Parathyroid adenoma (tissue), 2 donors: ENCODE measurements around the gene STK11.

ENCODE experiments used
- H2AFZ ChIP-seq: fragments of 300-600 bp; sonication (generic); one replicate; pipeline ENCODE4 v1.7.0; 2017; ENCODE audit warnings: antibody characterized with exemption, mild to moderate bottlenecking
- H3K27ac ChIP-seq: fragments of 300-600 bp; sonication (generic); one replicate; pipeline ENCODE4 v1.7.0; 2017
- H3K27me3 ChIP-seq: fragments of 300-600 bp; sonication (generic); one replicate; pipeline ENCODE4 v1.7.0; 2017; ENCODE audit warnings: low read length; ENCODE audit not compliant: control insufficient read depth, insufficient read depth
- H3K36me3 ChIP-seq: fragments of 300-600 bp; sonication (generic); one replicate; pipeline ENCODE4 v1.7.0; 2017; ENCODE audit warnings: low read length; ENCODE audit not compliant: control insufficient read depth, insufficient read depth
- H3K4me1 ChIP-seq: fragments of 300-600 bp; sonication (generic); one replicate; pipeline ENCODE4 v1.7.0; 2017; ENCODE audit warnings: control low read depth
- H3K4me2 ChIP-seq: fragments of 300-600 bp; sonication (generic); one replicate; pipeline ENCODE4 v1.7.0; 2017; ENCODE audit warnings: low read length
- H3K4me3 ChIP-seq: fragments of 300-600 bp; sonication (generic); one replicate; pipeline ENCODE4 v1.7.0; 2017; ENCODE audit warnings: low read depth, low read length
- H3K79me2 ChIP-seq: fragments of 300-600 bp; sonication (generic); one replicate; pipeline ENCODE4 v1.7.0; 2017; ENCODE audit warnings: control low read depth
- H3K9ac ChIP-seq: fragments of 300-600 bp; sonication (generic); one replicate; pipeline ENCODE4 v1.7.0; 2017; ENCODE audit warnings: mild to moderate bottlenecking
- H3K9me3 ChIP-seq: fragments of 300-600 bp; sonication (generic); one replicate; pipeline ENCODE4 v1.7.0; 2017; ENCODE audit warnings: low read length; ENCODE audit not compliant: control insufficient read depth
- CTCF ChIP-seq: fragments of 300-600 bp; sonication (generic); IDR thresholded peaks from one replicate; pipeline ENCODE4 v1.7.0; 2017; ENCODE audit warnings: antibody characterized with exemption, mild to moderate bottlenecking
- donor health status: primary hyperparathyroidism.

The STK11 gene

GRCh38 chr19:1170938-1171754, 34.4 kb upstream of the STK11 start:
- H3K36me3 ChIP-seq, result no peaks in the 10 kb centered on the region
- TF ChIP-seq CTCF, result no peak
- H3K9me3 ChIP-seq, result no peaks in the 10 kb centered on the region
- peaks cover 6% of the 10 kb centered on the region for H3K4me1 ChIP-seq
- no peak overlapping the region for H3K27ac ChIP-seq
- H3K4me2 ChIP-seq, result no peak overlapping the region
- H3K27me3 ChIP-seq, result no peaks in the 10 kb centered on the region
- H3K9ac ChIP-seq, result no peak overlapping the region
- no peak overlapping the region for H3K4me3 ChIP-seq
- H2AFZ ChIP-seq, result no peak overlapping the region
- H3K79me2 ChIP-seq, result peaks cover 33% of the 10 kb centered on the region

GRCh38 chr19:1171755-1172352, 33.7 kb upstream of the STK11 start:
- peaks cover 6% of the 10 kb centered on the region for H3K4me1 ChIP-seq
- H3K4me3 ChIP-seq, result no peak overlapping the region

GRCh38 chr19:1172353-1173158, 33.0 kb upstream of the STK11 start:
- H3K9me3 ChIP-seq, result no peaks in the 10 kb centered on the region
- peaks cover 32% of the 10 kb centered on the region for H3K79me2 ChIP-seq
- no peaks in the 10 kb centered on the region for H3K27me3 ChIP-seq
- peak overlapping the region; percentile 79 for H3K4me3 ChIP-seq
- TF ChIP-seq CTCF, result no peak
- H3K9ac ChIP-seq, result peak overlapping the region; percentile 89
- H3K4me1 ChIP-seq, result peaks cover 6% of the 10 kb centered on the region
- H2AFZ ChIP-seq, result peak overlapping the region; percentile 80
- H3K4me2 ChIP-seq, result peak overlapping the region; percentile 97
- H3K36me3 ChIP-seq, result no peaks in the 10 kb centered on the region
- H3K27ac ChIP-seq, result peak overlapping the region; percentile 89

More at GRCh38 chr19:1171755-1172352, 33.7 kb upstream of the STK11 start:
- Histone ChIP-seq H3K36me3 (no peaks in the 10 kb centered on the region), H3K4me2 (peak overlapping the region; percentile 97), H3K9me3 (no peaks in the 10 kb centered on the region), H3K27ac (peak overlapping the region; percentile 89), H3K79me2 (peaks cover 32% of the 10 kb centered on the region), H3K9ac (no peak overlapping the region), H2AFZ (no peak overlapping the region), H3K27me3 (no peaks in the 10 kb centered on the region)
- no peak for TF ChIP-seq CTCF

GRCh38 chr19:1173159-1173844, 32.3 kb upstream of the STK11 start:
- Histone ChIP-seq H3K4me3 (peak overlapping the region; percentile 79), H3K4me2 (peak overlapping the region; percentile 97), H3K9ac (peak overlapping the region; percentile 89), H3K27ac (peak overlapping the region; percentile 89), H3K4me1 (peaks cover 6% of the 10 kb centered on the region), H3K79me2 (peaks cover 30% of the 10 kb centered on the region), H3K36me3 (no peaks in the 10 kb centered on the region), H3K27me3 (no peaks in the 10 kb centered on the region), H2AFZ (peak overlapping the region; percentile 80), H3K9me3 (no peaks in the 10 kb centered on the region)
- no peak for TF ChIP-seq CTCF
